HepG2 (cell line): ENCODE results near the gene ESR2. TPM values are rescaled to one million over a fixed set of nuclear protein-coding genes. Genes with fewer than 3 reads are reported as not detected.
A peak's percentile ranks its signal among the peaks of the same experiment; 100 is the strongest.

ENCODE experiments used
- MXI1 ChIP-seq: IDR thresholded peaks from 3 replicates; pipeline ENCODE4 v1.6.1; 2012; ENCODE audit warnings: low read depth, low read length, inconsistent platforms, borderline replicate concordance
- POLR2A ChIP-seq, 2 experiments: IDR thresholded peaks; 2 replicates each; pipeline ENCODE4 v1.6.1; 2011; ENCODE audit warnings: low read depth in 2 of 2, low read length in 2 of 2, mild to moderate bottlenecking in 1 of 2, moderate library complexity in 1 of 2; ENCODE audit not compliant: insufficient read depth in 1 of 2
- PRDM10 ChIP-seq: sonication (generic); formaldehyde crosslinking; IDR thresholded peaks from 2 replicates; pipeline ENCODE4 v1.4.0; 2020; ENCODE audit warnings: low read depth, missing genetic modification reagents
- SIN3A ChIP-seq: IDR thresholded peaks from 2 replicates; pipeline ENCODE4 v1.6.1; 2011; ENCODE audit warnings: low read depth, mild to moderate bottlenecking, control low read depth, low read length, borderline replicate concordance
- SNAPC2 ChIP-seq: sonication (generic); formaldehyde crosslinking; IDR thresholded peaks from 2 replicates; pipeline ENCODE4 v1.8.1; 2022; ENCODE audit warnings: mild to moderate bottlenecking, missing genetic modification reagents
- THAP7 ChIP-seq: sonication (generic); formaldehyde crosslinking; IDR thresholded peaks from 2 replicates; pipeline ENCODE4 v1.8.1; 2023; ENCODE audit warnings: mild to moderate bottlenecking, missing genetic modification reagents
- ZNF292 ChIP-seq: sonication (generic); formaldehyde crosslinking; IDR thresholded peaks from 2 replicates; pipeline ENCODE4 v1.8.1; 2022; ENCODE audit warnings: mild to moderate bottlenecking, low read depth, missing genetic modification reagents, borderline replicate concordance
- ZNF33A ChIP-seq: sonication (generic); formaldehyde crosslinking; IDR thresholded peaks from 2 replicates; pipeline ENCODE4 v1.5.1; 2020; ENCODE audit warnings: missing genetic modification reagents, mild to moderate bottlenecking, moderate library complexity, borderline replicate concordance
- ZNF816 ChIP-seq: sonication (generic); formaldehyde crosslinking; IDR thresholded peaks from 2 replicates; pipeline ENCODE4 v1.8.0; 2022; ENCODE audit warnings: missing genetic modification reagents, mild to moderate bottlenecking, borderline replicate concordance
- ZSCAN20 ChIP-seq: sonication (generic); formaldehyde crosslinking; IDR thresholded peaks from 2 replicates; pipeline ENCODE4 v1.4.0; 2020; ENCODE audit warnings: missing genetic modification reagents, mild to moderate bottlenecking, borderline replicate concordance
- polyA plus RNA-seq, 8 experiments: library from polyadenylated mRNA; depleted of rRNA in 3 of 8; stranded (reverse) in 7 of 8; unstranded in 1 of 8; fragments of >200 nt; fragmentation: Illumina TruSeq in 4 of 8; extraction: Trizol in 4 of 8; gene quantifications; 2 replicates each; pipeline versions ENCODE4 v1.2.1 to v1.2.3, GENCODE V29; 2011 to 2016; ENCODE audit warnings: low read depth in 4 of 8, missing spikeins in 1 of 8, mixed read lengths in 1 of 8; ENCODE audit not compliant: insufficient read depth in 1 of 8
- total RNA-seq, 5 experiments: library from RNA; depleted of rRNA; stranded (reverse); fragments of >200 nt; fragmentation: Illumina TruSeq; extraction: Trizol; gene quantifications; 2 replicates each; pipeline ENCODE4 v1.2.3, GENCODE V29; 2016; ENCODE audit warnings: low read depth in 1 of 5
- TF ChIP-seq, protein P1 (sequence below): sonication (generic); formaldehyde crosslinking; IDR thresholded peaks from 2 replicates; pipeline ENCODE4 v1.5.0; 2020; ENCODE audit warnings: mild to moderate bottlenecking, missing genetic modification reagents, borderline replicate concordance
- TF ChIP-seq, protein P2 (sequence below): sonication (generic); formaldehyde crosslinking; IDR thresholded peaks from 2 replicates; pipeline ENCODE4 v1.4.0; 2020; ENCODE audit warnings: missing genetic modification reagents
- TF ChIP-seq, protein P3 (sequence below): sonication (generic); formaldehyde crosslinking; IDR thresholded peaks from 2 replicates; pipeline ENCODE4 v1.4.0; 2020; ENCODE audit warnings: mild to moderate bottlenecking, low read depth, missing genetic modification reagents

ESR2 gene
- total and polyA plus RNA-seq, 2 of the 13 experiments (the other 11 are each of a cell fraction or from before 2014, with no cell fraction given): 0.01 to 0.04 TPM

GRCh38 chr14:64337888-64338615 is 43.9 kb upstream of the ESR2 start (continued):
- TF ChIP-seq, protein P1, sequence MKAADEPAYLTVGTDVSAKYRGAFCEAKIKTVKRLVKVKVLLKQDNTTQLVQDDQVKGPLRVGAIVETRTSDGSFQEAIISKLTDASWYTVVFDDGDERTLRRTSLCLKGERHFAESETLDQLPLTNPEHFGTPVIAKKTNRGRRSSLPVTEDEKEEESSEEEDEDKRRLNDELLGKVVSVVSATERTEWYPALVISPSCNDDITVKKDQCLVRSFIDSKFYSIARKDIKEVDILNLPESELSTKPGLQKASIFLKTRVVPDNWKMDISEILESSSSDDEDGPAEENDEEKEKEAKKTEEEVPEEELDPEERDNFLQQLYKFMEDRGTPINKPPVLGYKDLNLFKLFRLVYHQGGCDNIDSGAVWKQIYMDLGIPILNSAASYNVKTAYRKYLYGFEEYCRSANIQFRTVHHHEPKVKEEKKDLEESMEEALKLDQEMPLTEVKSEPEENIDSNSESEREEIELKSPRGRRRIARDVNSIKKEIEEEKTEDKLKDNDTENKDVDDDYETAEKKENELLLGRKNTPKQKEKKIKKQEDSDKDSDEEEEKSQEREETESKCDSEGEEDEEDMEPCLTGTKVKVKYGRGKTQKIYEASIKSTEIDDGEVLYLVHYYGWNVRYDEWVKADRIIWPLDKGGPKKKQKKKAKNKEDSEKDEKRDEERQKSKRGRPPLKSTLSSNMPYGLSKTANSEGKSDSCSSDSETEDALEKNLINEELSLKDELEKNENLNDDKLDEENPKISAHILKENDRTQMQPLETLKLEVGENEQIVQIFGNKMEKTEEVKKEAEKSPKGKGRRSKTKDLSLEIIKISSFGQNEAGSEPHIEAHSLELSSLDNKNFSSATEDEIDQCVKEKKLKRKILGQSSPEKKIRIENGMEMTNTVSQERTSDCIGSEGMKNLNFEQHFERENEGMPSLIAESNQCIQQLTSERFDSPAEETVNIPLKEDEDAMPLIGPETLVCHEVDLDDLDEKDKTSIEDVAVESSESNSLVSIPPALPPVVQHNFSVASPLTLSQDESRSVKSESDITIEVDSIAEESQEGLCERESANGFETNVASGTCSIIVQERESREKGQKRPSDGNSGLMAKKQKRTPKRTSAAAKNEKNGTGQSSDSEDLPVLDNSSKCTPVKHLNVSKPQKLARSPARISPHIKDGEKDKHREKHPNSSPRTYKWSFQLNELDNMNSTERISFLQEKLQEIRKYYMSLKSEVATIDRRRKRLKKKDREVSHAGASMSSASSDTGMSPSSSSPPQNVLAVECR (CRISPR knock-in tag): peak; percentile 43; the same call in 1 of the 2 replicates
- no peak for TF ChIP-seq ZNF816 (CRISPR knock-in tag)
- peak in 1 of 2 experiments; percentile 35; a peak in 2 of 4 replicates for TF ChIP-seq POLR2A (IDR thresholded peaks at IDR 0.05; ENCODE audit: insufficient read depth in 1 of 2, low read depth in 2 of 2, low read length in 2 of 2)
- TF ChIP-seq ZNF33A: no peak
- TF ChIP-seq MXI1: peak; percentile 50; the same call in 1 of the 3 replicates
- TF ChIP-seq ZNF292 (CRISPR knock-in tag): no peak
- no peak for TF ChIP-seq THAP7
- TF ChIP-seq, protein P2, sequence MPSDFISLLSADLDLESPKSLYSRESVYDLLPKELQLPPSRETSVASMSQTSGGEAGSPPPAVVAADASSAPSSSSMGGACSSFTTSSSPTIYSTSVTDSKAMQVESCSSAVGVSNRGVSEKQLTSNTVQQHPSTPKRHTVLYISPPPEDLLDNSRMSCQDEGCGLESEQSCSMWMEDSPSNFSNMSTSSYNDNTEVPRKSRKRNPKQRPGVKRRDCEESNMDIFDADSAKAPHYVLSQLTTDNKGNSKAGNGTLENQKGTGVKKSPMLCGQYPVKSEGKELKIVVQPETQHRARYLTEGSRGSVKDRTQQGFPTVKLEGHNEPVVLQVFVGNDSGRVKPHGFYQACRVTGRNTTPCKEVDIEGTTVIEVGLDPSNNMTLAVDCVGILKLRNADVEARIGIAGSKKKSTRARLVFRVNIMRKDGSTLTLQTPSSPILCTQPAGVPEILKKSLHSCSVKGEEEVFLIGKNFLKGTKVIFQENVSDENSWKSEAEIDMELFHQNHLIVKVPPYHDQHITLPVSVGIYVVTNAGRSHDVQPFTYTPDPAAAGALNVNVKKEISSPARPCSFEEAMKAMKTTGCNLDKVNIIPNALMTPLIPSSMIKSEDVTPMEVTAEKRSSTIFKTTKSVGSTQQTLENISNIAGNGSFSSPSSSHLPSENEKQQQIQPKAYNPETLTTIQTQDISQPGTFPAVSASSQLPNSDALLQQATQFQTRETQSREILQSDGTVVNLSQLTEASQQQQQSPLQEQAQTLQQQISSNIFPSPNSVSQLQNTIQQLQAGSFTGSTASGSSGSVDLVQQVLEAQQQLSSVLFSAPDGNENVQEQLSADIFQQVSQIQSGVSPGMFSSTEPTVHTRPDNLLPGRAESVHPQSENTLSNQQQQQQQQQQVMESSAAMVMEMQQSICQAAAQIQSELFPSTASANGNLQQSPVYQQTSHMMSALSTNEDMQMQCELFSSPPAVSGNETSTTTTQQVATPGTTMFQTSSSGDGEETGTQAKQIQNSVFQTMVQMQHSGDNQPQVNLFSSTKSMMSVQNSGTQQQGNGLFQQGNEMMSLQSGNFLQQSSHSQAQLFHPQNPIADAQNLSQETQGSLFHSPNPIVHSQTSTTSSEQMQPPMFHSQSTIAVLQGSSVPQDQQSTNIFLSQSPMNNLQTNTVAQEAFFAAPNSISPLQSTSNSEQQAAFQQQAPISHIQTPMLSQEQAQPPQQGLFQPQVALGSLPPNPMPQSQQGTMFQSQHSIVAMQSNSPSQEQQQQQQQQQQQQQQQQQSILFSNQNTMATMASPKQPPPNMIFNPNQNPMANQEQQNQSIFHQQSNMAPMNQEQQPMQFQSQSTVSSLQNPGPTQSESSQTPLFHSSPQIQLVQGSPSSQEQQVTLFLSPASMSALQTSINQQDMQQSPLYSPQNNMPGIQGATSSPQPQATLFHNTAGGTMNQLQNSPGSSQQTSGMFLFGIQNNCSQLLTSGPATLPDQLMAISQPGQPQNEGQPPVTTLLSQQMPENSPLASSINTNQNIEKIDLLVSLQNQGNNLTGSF (CRISPR knock-in tag): no peak
- TF ChIP-seq SIN3A: peak; percentile 49; the same call in 1 of the 2 replicates
- no peak for TF ChIP-seq ZSCAN20 (CRISPR knock-in tag)
- TF ChIP-seq PRDM10 (CRISPR knock-in tag): no peak
- TF ChIP-seq, protein P3, sequence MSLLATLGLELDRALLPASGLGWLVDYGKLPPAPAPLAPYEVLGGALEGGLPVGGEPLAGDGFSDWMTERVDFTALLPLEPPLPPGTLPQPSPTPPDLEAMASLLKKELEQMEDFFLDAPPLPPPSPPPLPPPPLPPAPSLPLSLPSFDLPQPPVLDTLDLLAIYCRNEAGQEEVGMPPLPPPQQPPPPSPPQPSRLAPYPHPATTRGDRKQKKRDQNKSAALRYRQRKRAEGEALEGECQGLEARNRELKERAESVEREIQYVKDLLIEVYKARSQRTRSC: no peak
- no peak for TF ChIP-seq SNAPC2 (CRISPR knock-in tag)
